IPS DF 19.7 (cell line): ENCODE measurements around the gene TMEM150B.
"Not testable (repeated sequence)": the region's sequence is repeated elsewhere in the genome, so short reads cannot be mapped to it uniquely, and the experiment has no call there.

Source experiments
- DNase-seq: peaks from one replicate; pipeline ENCODE4 v3.0.0-alpha.2; 2013; ENCODE audit warnings: low read depth, low spot score

Gene TMEM150B

GRCh38 chr19:55339889-55340783 is 15.0 kb upstream of the TMEM150B start:
- no peak for DNase-seq

- DNase-seq, result peak; percentile 100
Measured at GRCh38 chr19:55339105-55339888, 14.2 kb upstream of the TMEM150B start, which contains the start of gene KMT5C. Gene KMT5C (plus strand): TSS chr19:55339876. CDS start chr19:55341937, 2,061 bp downstream.

- DNase-seq, result no peak
Measured at GRCh38 chr19:55336101-55336500, 11.0 kb upstream of the TMEM150B start.

GRCh38 chr19:55333870-55334269 is 8.7 kb upstream of the TMEM150B start:
- no peak for DNase-seq

- DNase-seq, result not testable (repeated sequence)
Measured at GRCh38 chr19:55329791-55330190, 4.7 kb upstream of the TMEM150B start.

GRCh38 chr19:55328774-55329318 is 3.7 kb upstream of the TMEM150B start:
- DNase-seq, result not testable (repeated sequence)

GRCh38 chr19:55324662-55325061 is 479 bp downstream of the TMEM150B start:
- DNase-seq, result no peak

- no peak for DNase-seq
Measured at GRCh38 chr19:55322204-55322885, 2.8 kb downstream of the TMEM150B start.

GRCh38 chr19:55321466-55322137 is 3.5 kb downstream of the TMEM150B start:
- no peak for DNase-seq

GRCh38 chr19:55320844-55321419 is 4.2 kb downstream of the TMEM150B start:
- DNase-seq, result no peak

- peak; percentile 54 for DNase-seq
Measured at GRCh38 chr19:55319785-55320184, 5.4 kb downstream of the TMEM150B start.

- DNase-seq, result no peak
Measured at GRCh38 chr19:55316646-55317045, 8.5 kb downstream of the TMEM150B start.

- DNase-seq, result no peak
Measured at GRCh38 chr19:55315956-55316525, 9.1 kb downstream of the TMEM150B start.

- no peak for DNase-seq
Measured at GRCh38 chr19:55314396-55314795, 10.7 kb downstream of the TMEM150B start.

- DNase-seq, result no peak
Measured at GRCh38 chr19:55312621-55313512, 12.3 kb downstream of the TMEM150B start.

- DNase-seq, result no peak
Measured at GRCh38 chr19:55311797-55312196, 13.3 kb downstream of the TMEM150B start.

- no peak for DNase-seq
Measured at GRCh38 chr19:55311397-55311796, 13.7 kb downstream of the TMEM150B start.

- DNase-seq, result no peak
Measured at GRCh38 chr19:55310498-55310897, 14.6 kb downstream of the TMEM150B start.

GRCh38 chr19:55309448-55309847 is 15.7 kb downstream of the TMEM150B start:
- no peak for DNase-seq
